Measurements from ENCODE around the gene UROS.

UROS gene

DNA sequence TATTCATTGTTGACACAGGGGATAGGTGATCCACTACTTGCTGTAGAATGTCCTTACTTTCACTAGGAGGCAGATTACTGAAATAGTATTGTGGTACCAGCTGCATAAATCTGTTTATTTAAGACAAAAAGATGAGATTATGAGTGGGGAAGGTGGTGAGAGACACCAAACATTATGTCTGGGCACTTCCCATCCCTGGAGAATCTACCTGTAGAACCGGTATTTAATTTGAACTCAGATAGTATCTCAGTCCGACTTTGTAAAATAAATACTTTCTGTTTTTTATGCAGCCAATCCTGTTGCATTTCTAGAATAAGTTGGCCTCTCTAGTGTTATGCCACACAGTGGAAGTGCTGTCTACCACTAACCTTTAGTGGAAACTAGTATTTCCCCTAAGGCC is 13.7 kb upstream of the UROS start:
- DNase-seq (ENCODE audit: low read depth in 3 of 3, low spot score in 1 of 3), result no peak

DNA sequence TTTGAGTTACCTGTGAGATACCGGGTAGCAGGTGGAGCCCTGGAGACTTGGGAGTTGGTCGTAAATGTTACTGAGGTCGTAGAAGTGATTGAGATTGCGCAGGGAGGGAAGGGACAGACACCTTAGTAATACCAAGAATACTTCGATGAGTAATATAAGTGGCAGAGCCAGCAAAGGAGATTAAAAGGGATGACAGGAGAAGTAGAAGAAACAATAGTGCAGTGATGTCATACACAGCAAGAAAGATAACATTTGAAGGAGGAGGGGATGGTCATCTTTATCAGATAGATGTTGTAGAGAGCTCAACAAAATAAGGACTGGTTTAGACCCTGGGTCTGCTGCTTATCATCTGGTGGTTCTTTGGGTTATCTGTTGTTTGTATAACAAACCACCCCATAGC is 5.3 kb upstream of the UROS start:
- DNase-seq (ENCODE audit: low read depth in 3 of 3, low spot score in 1 of 3), result no peak

DNA sequence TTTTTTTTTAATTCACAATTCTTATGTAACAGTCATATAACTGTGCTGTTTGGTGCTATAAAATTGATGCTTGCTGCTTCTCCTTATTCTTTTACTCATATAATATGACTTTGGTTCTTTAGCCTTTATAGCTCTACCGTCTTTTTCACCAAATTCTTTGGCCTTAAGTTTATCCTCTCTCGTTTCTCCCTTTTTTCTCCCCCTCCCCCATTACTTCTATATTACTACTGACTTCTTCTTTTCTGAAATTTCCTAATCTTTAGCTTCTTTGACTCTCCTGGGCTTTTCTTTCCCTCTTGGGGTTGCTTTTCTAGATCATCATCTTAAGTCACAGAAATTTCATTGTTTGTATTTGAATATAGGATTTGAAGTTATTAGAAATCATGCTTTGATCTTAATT is 4.1 kb upstream of the UROS start:
- no peak for DNase-seq (ENCODE audit: low read depth in 3 of 3, low spot score in 1 of 3)

DNA sequence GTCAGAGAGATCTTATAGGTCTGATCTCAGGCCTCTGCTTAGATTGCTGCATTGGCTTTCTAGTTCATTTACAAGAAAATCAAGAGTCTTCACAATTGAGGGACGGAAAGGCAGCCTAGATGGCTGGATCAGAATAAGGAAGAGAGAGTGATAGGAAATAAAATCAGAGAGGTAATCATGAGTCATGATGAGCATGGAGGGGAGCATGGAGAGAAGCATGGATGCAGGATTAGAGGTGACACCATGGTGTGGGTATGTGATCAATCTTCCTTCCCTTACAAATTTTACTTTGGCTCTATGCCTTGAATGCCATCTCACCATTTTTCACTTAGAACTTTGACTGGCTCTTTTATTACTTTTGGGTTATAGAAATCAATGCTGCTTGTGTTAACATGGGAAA is 1.7 kb upstream of the UROS start:
- DNase-seq (ENCODE audit: low read depth in 3 of 3, low spot score in 1 of 3), result no peak

DNA sequence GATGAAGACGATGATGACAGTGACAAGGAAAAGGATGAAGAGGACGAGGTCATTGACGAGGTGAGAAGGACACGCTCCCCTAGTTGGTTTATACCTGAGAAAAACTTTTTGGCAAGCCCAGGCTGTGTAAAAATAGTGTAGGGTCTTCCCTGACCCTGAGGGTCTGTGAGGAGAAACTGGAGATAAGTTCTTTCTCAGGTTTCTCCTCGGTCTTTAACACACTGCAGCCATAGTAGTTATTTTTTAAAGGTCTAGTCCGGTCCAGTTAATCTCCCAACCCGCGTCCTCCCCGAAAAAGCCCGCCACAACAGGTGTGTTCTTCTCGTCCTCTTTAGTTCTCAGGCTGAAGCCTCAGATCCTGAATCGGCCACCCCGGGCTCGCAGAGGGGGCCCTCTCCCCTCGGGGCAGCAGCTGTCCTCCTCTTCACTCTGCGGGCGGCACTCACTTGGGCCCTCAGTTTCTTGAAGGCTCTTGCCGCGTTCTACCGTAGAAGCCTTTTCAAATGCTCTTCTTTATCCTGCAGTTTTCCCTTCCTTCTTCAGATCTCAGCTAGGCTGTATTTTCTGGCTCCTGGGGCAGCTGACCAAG is 699 bp upstream of the UROS start:
- no peak for DNase-seq (ENCODE audit: low read depth in 3 of 3, low spot score in 1 of 3)

DNA sequence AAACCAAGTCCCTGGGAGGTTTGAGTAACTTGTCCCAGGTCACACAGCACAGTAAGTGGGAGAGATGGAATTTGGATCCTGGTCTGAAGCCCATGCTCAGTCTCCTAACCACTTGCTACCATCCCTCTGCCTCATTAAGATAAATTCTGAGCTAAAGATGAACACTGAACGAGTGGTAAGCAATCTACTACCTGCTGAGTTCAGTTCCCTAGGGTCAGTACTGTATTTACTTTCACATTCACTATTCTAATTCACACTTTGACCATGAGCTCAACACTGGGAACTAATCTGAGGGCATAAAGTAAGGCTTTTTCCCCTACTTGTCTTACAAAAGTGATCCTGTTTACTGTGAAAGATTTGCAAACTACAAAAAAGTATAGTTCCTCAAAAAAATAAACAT is 2.4 kb downstream of the UROS start:
- no peak for DNase-seq (ENCODE audit: low read depth in 3 of 3, low spot score in 1 of 3)

DNA sequence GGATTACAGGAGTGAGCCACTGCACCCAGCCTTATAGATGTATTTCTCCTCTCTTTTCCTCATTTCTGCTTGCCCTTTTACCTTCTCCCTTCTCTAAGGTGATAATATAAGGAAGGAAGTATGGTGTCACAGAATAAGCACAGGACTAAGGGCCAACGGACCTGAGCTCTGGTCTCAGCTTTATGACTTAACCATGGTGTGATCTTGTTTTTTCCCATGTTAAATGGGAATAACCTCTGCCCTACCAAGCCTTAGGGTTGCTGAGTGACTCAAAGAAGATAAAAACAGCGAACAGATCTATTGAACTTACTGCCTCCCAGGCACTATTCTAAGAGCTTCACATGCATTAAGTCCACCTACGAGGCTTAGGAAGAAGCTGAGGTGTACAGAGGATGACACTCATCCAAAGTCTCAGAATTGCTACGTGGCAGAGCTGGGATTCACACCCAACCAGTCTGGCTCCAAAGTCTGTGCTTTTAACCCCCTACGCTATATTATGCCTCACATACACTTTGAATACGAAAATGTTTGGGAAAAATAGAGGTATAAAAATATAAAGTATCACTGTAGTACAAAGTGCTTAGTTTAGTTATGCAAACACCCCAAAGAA is 5.6 kb downstream of the UROS start:
- DNase-seq (ENCODE audit: low read depth in 3 of 3, low spot score in 1 of 3), result no peak

DNA sequence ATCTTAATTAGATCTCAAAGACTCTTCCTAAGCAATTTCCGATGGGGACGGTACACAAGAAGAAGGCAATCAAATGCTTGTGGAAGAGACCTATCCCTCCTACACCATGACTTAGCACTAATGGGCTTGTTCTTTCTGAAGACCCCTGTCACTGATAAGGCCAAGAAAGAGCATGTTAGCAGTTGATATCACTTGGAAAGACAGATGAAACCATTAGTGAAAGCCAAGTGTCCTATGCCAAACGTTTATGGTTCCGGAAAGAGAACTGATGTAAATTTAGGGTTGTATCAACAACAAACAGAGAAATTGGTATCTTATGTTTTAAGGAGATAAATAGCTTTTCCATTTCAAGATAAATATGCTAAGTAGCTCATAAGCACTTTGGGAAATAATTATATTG is 6.5 kb downstream of the UROS start:
- no peak for DNase-seq (ENCODE audit: low read depth in 3 of 3, low spot score in 1 of 3)

DNA sequence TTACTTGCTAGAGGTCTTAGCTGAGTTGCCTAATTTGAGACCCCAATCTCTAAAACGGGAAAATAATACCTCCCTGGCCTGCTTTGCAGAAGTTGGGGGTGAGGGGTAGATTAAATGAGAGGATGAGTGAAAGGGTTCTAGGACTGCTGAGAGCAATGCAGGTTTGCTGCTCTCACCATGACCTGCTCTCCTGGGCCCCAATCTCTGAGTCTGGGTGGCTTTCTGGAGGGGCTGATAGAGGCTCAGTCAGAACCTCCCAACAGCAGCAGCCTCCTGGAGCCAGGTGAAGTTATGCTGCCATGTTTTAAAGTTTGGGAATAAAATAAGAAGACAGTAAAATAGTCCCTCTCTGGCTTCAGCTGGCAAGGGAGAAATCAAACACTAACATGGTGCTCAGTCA is 7.3 kb downstream of the UROS start:
- DNase-seq (ENCODE audit: low read depth in 3 of 3, low spot score in 1 of 3), result no peak

DNA sequence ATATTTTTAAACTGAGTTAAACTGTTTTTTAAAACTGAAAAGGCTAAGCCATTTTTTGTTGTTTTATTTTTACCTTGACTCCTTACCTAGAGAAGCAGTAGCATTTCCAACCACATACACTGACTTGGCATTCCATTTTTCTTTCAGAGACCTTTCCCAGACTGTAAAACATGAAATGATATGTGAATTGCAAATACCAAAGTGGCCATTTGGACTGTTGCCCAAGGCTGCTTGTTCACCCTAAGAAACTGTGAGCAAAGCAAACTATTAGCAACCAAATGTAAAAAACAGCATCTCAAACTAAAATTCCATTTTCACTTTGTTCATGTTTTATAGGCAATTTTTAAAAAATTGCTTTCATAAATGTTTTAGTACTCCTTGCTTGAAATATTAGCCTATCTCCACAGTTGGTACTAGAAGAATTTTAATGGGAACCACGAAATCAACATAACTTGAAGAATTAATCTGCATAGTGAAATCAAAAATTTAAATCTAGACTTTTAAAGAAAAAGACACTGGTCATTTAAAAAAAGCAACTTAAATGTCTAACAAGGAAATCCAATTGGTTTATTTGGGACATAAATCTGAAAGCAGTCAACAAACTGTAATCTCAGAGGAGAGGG is 10.8 kb downstream of the UROS start:
- DNase-seq (ENCODE audit: low read depth in 3 of 3, low spot score in 1 of 3), result no peak

DNA sequence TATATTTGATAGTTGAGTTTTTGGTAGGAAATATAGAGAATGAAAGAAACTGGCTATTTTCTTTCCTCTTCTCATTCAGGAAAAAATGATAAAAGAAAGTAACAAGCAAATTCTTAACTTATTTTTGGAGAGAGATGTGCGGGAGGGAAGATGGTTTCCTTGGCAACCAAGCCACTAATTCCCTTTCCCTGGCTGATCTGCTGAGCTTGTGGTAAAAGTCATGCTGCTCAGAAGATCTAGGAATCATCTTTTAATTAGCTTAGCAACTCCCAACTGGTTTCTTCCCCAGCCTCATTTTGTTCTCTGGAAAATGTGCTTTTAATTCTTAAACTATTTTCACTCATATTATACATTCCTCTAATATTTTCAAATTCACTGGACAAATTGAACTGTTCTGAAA is 11.8 kb downstream of the UROS start:
- no peak for DNase-seq (ENCODE audit: low read depth in 3 of 3, low spot score in 1 of 3)

DNA sequence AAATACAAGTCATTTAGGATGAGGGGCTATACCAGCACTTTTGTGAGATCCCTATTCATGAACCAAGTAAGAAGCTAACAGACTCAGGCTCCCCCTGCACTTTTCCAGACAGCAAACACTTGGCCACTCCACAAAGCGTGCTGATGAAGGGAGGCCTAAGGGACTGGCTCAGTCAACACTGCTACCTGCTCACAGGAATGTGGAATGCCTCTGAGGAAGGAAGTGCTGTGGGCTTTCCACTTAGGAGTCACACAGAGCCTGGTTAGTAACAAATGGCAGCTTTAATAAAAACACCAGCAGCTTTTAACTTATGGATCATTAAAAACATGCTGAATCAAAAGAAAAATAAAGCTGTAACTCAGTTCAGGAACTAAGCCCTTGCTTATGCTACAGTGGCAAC is 15.0 kb downstream of the UROS start:
- no peak for DNase-seq (ENCODE audit: low read depth in 3 of 3, low spot score in 1 of 3)

DNA sequence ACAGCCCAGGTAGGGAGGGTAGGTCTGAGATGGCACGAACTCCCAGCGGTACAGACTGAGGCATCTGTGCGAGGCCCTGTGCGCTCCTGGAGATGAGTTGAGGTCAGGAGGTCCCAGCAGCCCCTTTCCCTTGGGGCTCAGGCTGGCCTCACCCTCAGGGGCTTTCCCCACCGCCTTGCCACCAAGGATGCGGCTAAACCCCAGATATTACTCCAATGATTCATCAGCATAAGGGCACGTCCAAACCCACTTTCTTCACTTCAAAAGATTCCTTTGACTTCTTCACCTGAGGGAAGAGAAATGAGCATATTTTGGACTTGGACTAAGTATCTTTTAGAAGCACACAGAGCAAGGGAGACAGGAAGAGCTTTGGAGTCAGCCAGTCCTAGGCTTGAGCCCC is 20.3 kb downstream of the UROS start:
- DNase-seq (ENCODE audit: low read depth in 3 of 3, low spot score in 1 of 3), result no peak

DNA sequence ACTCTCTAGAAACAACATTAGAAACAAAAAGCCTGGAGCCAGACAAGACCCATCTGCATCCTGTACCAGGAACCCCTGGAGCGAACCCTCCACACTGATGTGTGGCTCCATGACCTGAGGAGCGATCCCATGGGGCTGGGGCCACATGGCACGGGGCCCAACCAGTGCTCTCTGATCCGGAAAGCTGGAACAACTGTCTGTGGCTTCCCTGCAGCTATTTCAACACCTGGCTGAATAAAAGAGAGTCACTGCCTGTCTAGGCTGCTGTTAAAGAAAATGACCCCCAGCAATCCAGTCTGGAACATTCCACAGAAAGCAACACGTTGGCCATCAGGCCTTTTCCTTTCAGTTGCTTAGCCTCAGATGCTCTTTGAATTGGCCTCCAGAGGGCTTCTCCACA is 20.9 kb downstream of the UROS start:
- DNase-seq (ENCODE audit: low read depth in 3 of 3, low spot score in 1 of 3), result no peak

DNA sequence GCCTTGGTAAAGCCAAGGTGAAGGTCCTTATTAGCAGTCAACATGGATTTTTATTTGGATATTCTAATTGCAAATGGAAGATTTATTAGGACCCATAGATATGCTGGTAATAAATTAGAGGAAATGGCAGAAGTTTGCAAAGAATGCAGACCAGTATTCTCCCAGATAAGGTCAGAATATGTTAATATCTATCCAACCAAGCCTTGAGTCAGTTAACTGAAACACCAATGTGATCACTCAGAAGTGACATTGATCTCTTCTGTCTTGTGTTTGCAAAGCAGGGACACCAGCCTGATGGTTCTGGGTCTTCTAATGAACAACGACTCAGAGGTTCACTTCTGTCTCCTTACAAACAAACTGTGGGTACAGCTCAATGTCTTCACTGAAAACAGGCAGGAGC is 21.5 kb downstream of the UROS start:
- DNase-seq (ENCODE audit: low read depth in 3 of 3, low spot score in 1 of 3), result no peak

DNA sequence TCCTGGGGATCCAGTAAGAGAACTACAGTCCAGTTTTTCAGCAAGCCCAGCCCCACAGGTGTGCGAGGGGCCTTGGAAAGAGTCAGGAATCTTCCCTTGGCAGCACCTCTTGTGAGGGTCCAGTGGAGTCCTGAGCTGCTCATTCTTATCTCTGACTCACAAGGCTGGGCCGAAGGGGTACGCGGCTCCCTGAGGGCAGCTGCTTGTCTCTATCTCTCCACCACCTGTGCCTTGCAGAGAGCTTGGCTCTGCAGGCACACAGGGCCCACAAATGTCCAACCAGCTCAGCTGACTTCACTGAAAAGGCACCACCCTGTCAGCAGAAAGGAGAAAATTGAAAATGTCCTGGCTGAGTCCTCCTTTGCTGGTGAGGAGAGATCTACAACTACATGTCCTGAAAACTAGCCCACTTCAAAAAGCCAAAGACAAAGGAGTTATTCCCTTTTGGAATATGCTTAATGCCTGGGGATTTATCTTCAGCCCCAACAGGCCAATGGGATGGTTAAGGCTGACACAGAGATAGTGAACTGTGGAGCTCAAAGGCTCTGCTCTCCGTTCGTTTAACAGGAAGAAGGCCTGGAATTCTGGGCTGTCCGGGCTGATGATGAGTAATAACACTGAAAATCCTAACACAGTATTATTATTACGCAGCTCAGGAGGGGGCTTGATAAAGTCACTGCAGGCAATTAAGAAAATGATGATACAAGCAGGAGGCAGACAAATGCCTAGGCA is 23.4 kb downstream of the UROS start:
- no peak for DNase-seq (ENCODE audit: low read depth in 3 of 3, low spot score in 1 of 3)

DNA sequence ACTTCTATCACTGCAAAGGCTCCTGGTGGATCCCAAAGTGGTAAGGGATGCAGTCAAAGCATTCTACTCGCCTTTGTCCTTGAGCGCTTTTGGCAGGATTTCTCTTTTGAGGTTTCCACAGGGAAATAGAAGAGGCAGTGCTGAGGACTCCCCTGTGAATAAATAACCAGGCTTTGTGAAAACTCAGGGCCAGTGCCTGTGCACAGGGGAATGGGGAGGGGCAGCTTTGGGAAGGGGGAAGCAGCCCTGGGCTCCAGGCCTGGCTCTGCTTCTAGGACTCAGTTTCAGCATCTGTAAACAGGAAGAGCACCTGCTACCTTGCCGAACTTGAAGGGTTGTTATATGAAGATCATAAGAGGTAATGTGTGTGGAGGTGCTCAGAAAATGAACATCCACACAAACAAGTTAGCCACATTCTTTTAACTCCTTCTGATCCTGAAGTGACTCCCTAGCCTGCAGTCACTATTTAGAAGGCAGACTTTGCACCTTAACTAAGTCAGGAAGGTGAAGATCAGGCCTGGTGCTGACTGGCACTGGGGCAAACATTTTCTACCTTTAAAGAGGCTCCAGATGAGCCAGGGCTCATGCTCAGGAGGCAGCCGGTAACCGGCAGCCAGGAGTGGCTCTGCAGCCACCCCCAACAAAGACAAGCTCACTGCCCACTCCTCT is 24.9 kb downstream of the UROS start:
- DNase-seq (ENCODE audit: low read depth in 3 of 3, low spot score in 1 of 3), result no peak

DNA sequence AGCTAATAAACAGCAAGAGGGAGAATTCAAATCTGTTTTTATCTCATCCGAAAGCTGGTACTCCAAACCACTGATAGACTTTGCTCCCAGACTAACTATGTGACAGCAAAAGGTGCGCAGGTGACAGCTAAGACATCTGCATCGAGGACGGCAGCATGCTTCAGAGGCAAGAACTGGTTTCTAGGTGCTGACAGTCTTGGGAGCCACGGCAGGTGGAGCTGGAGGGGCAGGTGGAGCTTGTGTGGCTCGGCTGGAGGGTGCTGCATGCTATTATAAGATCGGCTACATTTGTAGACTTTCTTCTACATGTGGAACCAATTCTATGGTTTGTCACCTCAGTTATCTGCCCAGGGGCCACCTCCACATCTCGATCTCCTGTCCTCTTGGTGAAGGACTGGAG is 25.6 kb downstream of the UROS start:
- DNase-seq (ENCODE audit: low read depth in 3 of 3, low spot score in 1 of 3), result no peak

DNA sequence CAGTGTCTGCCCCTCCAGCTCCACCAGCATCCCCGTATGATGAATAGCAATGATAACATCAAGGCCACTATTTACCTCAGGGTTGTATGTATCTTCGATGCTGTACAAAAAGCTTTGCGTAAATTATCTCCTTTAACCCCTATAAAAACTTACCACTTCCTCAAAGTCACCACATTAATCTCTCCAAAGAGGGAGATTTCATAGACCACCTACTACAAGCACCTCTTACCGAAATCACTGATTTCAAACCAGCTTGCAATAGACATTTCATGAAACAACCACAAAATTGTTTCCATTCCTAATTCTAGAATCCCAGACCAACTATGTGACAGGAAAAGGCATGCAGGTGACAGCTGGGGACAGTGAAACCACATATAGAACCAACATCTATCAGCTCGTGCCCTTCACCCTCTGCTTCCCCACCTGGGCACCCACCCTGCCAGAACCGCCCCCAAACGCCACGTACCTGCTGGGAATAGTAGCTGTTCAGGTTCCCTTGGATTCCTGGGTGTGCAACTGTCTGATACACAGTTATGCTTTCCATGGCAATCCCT is 27.3 kb downstream of the UROS start:
- no peak for DNase-seq (ENCODE audit: low read depth in 3 of 3, low spot score in 1 of 3)

DNA sequence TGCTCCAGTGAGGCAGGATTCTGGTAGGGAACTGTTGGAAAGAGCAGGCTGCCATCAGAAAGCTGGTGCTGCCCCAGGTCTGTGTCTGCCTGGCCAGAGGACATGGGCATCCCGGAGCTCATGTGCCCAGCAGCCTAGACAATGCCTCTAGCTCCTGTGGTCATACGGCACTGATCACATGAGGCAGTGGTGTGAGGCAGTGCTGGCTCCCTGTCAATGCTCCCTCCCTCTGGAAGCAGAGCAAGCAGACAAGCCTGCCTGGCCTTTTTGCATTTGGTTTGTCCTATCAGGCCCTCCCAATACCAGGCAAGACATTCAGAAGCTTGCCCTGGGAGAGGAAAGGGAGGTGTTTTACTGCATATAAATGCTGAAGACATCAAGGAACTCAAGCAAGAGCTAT is 27.9 kb downstream of the UROS start:
- DNase-seq (ENCODE audit: low read depth in 3 of 3, low spot score in 1 of 3), result no peak

Data from stimulated activated CD4-positive, alpha-beta T cell treated with anti-CD3 and anti-CD28 coated beads, TNF-alpha, amount 100 ng/mL, for 1 hour (primary cell).